HepG2 (cell line): Measurements from ENCODE around the gene FBXO7. TPM values are rescaled to one million over a fixed set of nuclear protein-coding genes. Genes with fewer than 3 reads are reported as not detected.

ENCODE experiments used
- ATAC-seq: fragments of 200-7000 bp; cut with Tn5 transposase; 3 replicates; pipeline ENCODE4 v1.9.1; 2020; ENCODE audit warnings: mild to moderate bottlenecking, moderate library complexity
- BruUV-seq: library from RNA; stranded (reverse); fragments of 400-500 nt; replicated peaks from 2 replicates; lab custom pipeline; 2021; lab: Mats Ljungman, UMichigan
- CTCF ChIA-PET: fragments of 300-600 bp; formaldehyde crosslinking; extraction: SDS; loops from one replicate; lab custom pipeline; 2021; ENCODE audit warnings: low total read pairs, inconsistent platforms, low intra/inter-chr PET ratio; lab: Yijun Ruan, JAX
- POLR2A ChIA-PET: fragments of 350-600 bp; sonication (Branson Sonifier 250); formaldehyde crosslinking; loops from one replicate; lab custom pipeline; 2020; ENCODE audit warnings: antibody characterized with exemption, inconsistent platforms; lab: Yijun Ruan, JAX
- DNase-seq: peaks from one replicate; pipeline ENCODE4 v3.0.0-alpha.2; 2015; ENCODE audit warnings: low spot score
- FAIRE-seq: peaks from 3 replicates; lab custom pipeline; 2011; peaks lifted over from hg19 to GRCh38; lab: Jason Lieb, UNC
- H2AFZ ChIP-seq: one replicate; pipeline ENCODE4 v1.6.1; 2011; ENCODE audit warnings: low read length, inconsistent platforms
- H3K27ac ChIP-seq: fragments of 300-600 bp; 3 replicates; pipeline ENCODE4 v1.8.0; 2011; ENCODE audit warnings: mixed run types, mild to moderate bottlenecking, mixed read lengths, low read length, inconsistent platforms; ENCODE audit not compliant: insufficient read depth; ENCODE audit errors: extremely low read length
- H3K27me3 ChIP-seq, 2 experiments: fragments of 200-600 bp in 1 of 2; 2 replicates in 1 of 2; 3 replicates in 1 of 2; pipeline versions ENCODE4 v1.6.0 to v1.8.0; 2011; ENCODE audit warnings: low read length in 2 of 2, mild to moderate bottlenecking in 2 of 2, moderate library complexity in 2 of 2, inconsistent platforms in 1 of 2; ENCODE audit not compliant: insufficient read depth in 2 of 2, control insufficient read depth in 1 of 2
- H3K36me3 ChIP-seq, 2 experiments: fragments of 200-600 bp in 1 of 2; replicated peaks in 1 of 2; 2 replicates in 1 of 2; 3 replicates in 1 of 2; pipeline versions ENCODE4 v1.5.1 to v1.8.0; 2011; ENCODE audit warnings: low read length in 2 of 2, inconsistent platforms in 1 of 2; ENCODE audit not compliant: insufficient read depth in 2 of 2, control insufficient read depth in 1 of 2
- H3K4me1 ChIP-seq: 2 replicates; pipeline ENCODE4 v1.5.1; 2012; ENCODE audit warnings: low read length, inconsistent platforms; ENCODE audit not compliant: insufficient read depth
- H3K4me2 ChIP-seq: 2 replicates; pipeline ENCODE4 v1.6.0; 2011; ENCODE audit warnings: low read depth, low read length, inconsistent platforms
- H3K4me3 ChIP-seq, 3 experiments: fragments of 200-600 bp in 1 of 3; sonication (generic), shearing (Covaris generic) in 1 of 3; replicated peaks in 1 of 3; 2 replicates each; pipeline ENCODE4 v1.5.1; 2011 to 2016; ENCODE audit warnings: low read length in 3 of 3, inconsistent platforms in 2 of 3, low read depth in 2 of 3, mild to moderate bottlenecking in 2 of 3, control low read depth in 1 of 3, mixed read lengths in 1 of 3; ENCODE audit not compliant: insufficient read depth in 1 of 3
- H3K79me2 ChIP-seq: one replicate; pipeline ENCODE4 v1.6.1; 2011; ENCODE audit warnings: low read length, inconsistent platforms; ENCODE audit not compliant: insufficient read depth
- H3K9ac ChIP-seq: 2 replicates; pipeline ENCODE4 v1.6.0; 2011; ENCODE audit warnings: mild to moderate bottlenecking, low read depth, low read length, inconsistent platforms; ENCODE audit not compliant: insufficient read depth
- H3K9me3 ChIP-seq: 2 replicates; pipeline ENCODE4 v1.5.1; 2012; ENCODE audit warnings: mild to moderate bottlenecking, low read length
- H4K20me1 ChIP-seq: 2 replicates; pipeline ENCODE4 v1.6.0; 2011; ENCODE audit warnings: inconsistent platforms, mild to moderate bottlenecking, low read length, moderate library complexity; ENCODE audit not compliant: insufficient read depth
- CBX1 ChIP-seq: IDR thresholded peaks from one replicate; pipeline ENCODE4 v1.6.1; 2016; ENCODE audit warnings: antibody characterized with exemption, low read depth
- EEA1 ChIP-seq: sonication (generic); formaldehyde crosslinking; IDR thresholded peaks from 2 replicates; pipeline ENCODE4 v1.5.1; 2020; ENCODE audit warnings: mild to moderate bottlenecking, missing genetic modification reagents, borderline replicate concordance
- ERF ChIP-seq: IDR thresholded peaks from 2 replicates; pipeline ENCODE4 v1.6.1; 2018; ENCODE audit warnings: missing biosample characterization, missing genetic modification reagents
- FOSL2 ChIP-seq: sonication (generic); formaldehyde crosslinking; IDR thresholded peaks from 2 replicates; pipeline ENCODE4 v1.4.0; 2020; ENCODE audit warnings: missing genetic modification reagents
- GABPB1 ChIP-seq: IDR thresholded peaks from 2 replicates; pipeline ENCODE4 v1.6.1; 2016; ENCODE audit warnings: mild to moderate bottlenecking, missing genetic modification reagents, moderate library complexity, missing compliant biosample characterization
- HNRNPH1 ChIP-seq: fragments of 200-400 bp; formaldehyde crosslinking; optimal IDR thresholded peaks from 2 replicates; pipeline ENCODE3; 2017; ENCODE audit warnings: mild to moderate bottlenecking, low read depth, low read length
- JARID2 ChIP-seq: sonication (generic); formaldehyde crosslinking; IDR thresholded peaks from 2 replicates; pipeline ENCODE4 v1.8.1; 2023; ENCODE audit warnings: missing genetic modification reagents, inconsistent platforms; ENCODE audit not compliant: insufficient replicate concordance
- KMT2A ChIP-seq: sonication (generic); formaldehyde crosslinking; IDR thresholded peaks from 2 replicates; pipeline ENCODE4 v1.4.0; 2020; ENCODE audit warnings: missing genetic modification reagents
- SALL2 ChIP-seq: sonication (generic); formaldehyde crosslinking; IDR thresholded peaks from 2 replicates; pipeline ENCODE4 v1.8.1; 2023; ENCODE audit warnings: mild to moderate bottlenecking, missing genetic modification reagents, inconsistent platforms
- SKI ChIP-seq: fragments of 450-650 bp; IDR thresholded peaks from one replicate; pipeline ENCODE4 v1.6.1; 2018; ENCODE audit warnings: mild to moderate bottlenecking; ENCODE audit not compliant: partially characterized antibody
- SRSF4 ChIP-seq: fragments of 200-400 bp; formaldehyde crosslinking; IDR thresholded peaks from one replicate; pipeline ENCODE4 v1.6.1; 2018; ENCODE audit warnings: mild to moderate bottlenecking, low read depth, low read length, moderate library complexity; ENCODE audit not compliant: poor library complexity, severe bottlenecking
- SRSF9 ChIP-seq: fragments of 200-400 bp; formaldehyde crosslinking; IDR thresholded peaks from 2 replicates; pipeline ENCODE4 v1.6.1; 2018; ENCODE audit warnings: borderline replicate concordance, mild to moderate bottlenecking, low read depth, low read length; ENCODE audit not compliant: insufficient read depth, poor library complexity, severe bottlenecking
- TMF1 ChIP-seq: sonication (generic); formaldehyde crosslinking; IDR thresholded peaks from 2 replicates; pipeline ENCODE4 v1.8.1; 2022; ENCODE audit warnings: low read depth, missing genetic modification reagents
- ZNF724P ChIP-seq: sonication (generic); formaldehyde crosslinking; IDR thresholded peaks from 2 replicates; pipeline ENCODE4 v1.8.0; 2022; ENCODE audit warnings: missing genetic modification reagents, borderline replicate concordance
- ZNF780A ChIP-seq: sonication (generic); formaldehyde crosslinking; IDR thresholded peaks from 2 replicates; pipeline ENCODE4 v1.8.0; 2022; ENCODE audit warnings: mild to moderate bottlenecking, missing genetic modification reagents, moderate library complexity
- WGBS: methylation state at CpG from one replicate; pipeline ENCODE4 v1.1.6; 2017; ENCODE audit warnings: low lambda C conversion rate; 5-methylcytosine and 5-hydroxymethylcytosine counted together
- in situ Hi-C: cut with HindIII; loops from 2 replicates; pipeline ENCODE4 v1.10.0; 2017; ENCODE audit warnings: low pct_unique_long_range_greater_than_20kb; ENCODE audit not compliant: extremely low pct_ligation_motif_present
- intact Hi-C: fragments of 100-400 bp; cut with micrococcal nuclease; formaldehyde crosslinking; loops from one replicate; pipeline ENCODE4 v1.10.0; 2022; ENCODE audit not compliant: unreplicated experiment
- polyA plus RNA-seq, 8 experiments: library from polyadenylated mRNA; depleted of rRNA in 3 of 8; stranded (reverse) in 7 of 8; unstranded in 1 of 8; fragments of >200 nt; fragmentation: Illumina TruSeq in 4 of 8; extraction: Trizol in 4 of 8; gene quantifications; 2 replicates each; pipeline versions ENCODE4 v1.2.1 to v1.2.3, GENCODE V29; 2011 to 2016; ENCODE audit warnings: low read depth in 4 of 8, missing spikeins in 1 of 8, mixed read lengths in 1 of 8; ENCODE audit not compliant: insufficient read depth in 1 of 8
- total RNA-seq, 5 experiments: library from RNA; depleted of rRNA; stranded (reverse); fragments of >200 nt; fragmentation: Illumina TruSeq; extraction: Trizol; gene quantifications; 2 replicates each; pipeline ENCODE4 v1.2.3, GENCODE V29; 2016; ENCODE audit warnings: low read depth in 1 of 5
- TF ChIP-seq, protein P1 (sequence below): sonication (generic); formaldehyde crosslinking; IDR thresholded peaks from 2 replicates; pipeline ENCODE4 v1.8.0; 2022; ENCODE audit warnings: missing genetic modification reagents, mild to moderate bottlenecking, moderate library complexity, borderline replicate concordance

The FBXO7 gene
- total and polyA plus RNA-seq, 2 of the 13 experiments (the other 11 are each of a cell fraction or from before 2014, with no cell fraction given), result 105 to 172 TPM

DNA sequence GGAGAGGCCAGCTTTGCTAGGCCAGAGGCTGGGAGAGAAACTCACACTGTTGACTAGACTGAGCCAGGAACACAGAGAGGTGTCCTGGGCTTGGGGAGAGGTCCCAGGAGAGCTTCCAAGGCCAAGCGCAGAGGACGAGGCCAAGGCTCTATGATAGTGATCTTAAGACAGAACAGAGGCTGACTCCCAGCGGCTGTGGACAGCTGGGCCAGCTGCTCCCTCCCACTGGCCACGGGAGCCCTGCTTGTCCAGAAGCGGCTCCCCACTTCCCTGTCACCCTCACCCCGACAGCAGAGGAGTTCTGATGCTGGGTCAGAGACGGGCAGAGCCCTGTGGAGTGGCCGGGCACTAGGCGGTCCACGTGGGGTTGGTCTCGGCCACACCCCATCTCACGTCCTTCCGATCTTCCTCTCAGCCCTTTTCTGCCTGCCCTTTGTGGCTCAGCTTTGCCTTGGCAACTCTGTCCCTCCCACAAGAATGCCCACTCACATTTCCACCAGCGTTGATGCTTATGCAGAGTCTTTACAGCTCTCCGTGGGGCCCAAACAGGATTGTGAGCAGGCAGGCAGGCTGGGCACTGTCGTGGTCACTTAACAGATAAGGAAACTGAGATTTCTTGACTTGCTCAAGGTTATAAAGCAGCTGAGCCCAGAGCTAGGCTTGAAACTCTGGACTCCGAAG is 68.2 kb downstream of the FBXO7 start:
- H3K4me3 ChIP-seq, result no peak overlapping the region
- H3K4me2 ChIP-seq, result no peak overlapping the region
- FAIRE-seq (no peak), DNase-seq (no peak), ATAC-seq (no peak)
- intact Hi-C loops, result no loop called here
- H3K27ac ChIP-seq, result no peak overlapping the region
- H2AFZ ChIP-seq, result no peak overlapping the region
- ChIA-PET POLR2A (interaction anchor here (0.8 to 2.2 kb wide), 3 partner anchors 9 to 1574 kb away, joined by 3 to 10 read pairs (median 10); partner anchors contain the start of genes MORC2 and TUG1), CTCF (no interaction called here)
- 92% methylated on average over 10 of the region's 17 CpGs for WGBS
- no peaks in the 10 kb centered on the region for H3K9me3 ChIP-seq
- in situ Hi-C loops, result loop anchor here (25.0 kb wide), 1 partner anchor 669 kb away; no protein-coding TSS in a partner anchor
- H3K27me3 ChIP-seq, result no peaks in the 10 kb centered on the region
- H3K9ac ChIP-seq, result no peak overlapping the region
- no peaks in the 10 kb centered on the region for H3K36me3 ChIP-seq
- no peaks in the 10 kb centered on the region for H3K79me2 ChIP-seq
- no peak for TF ChIP-seq FOSL2 (CRISPR knock-in tag)
- TF ChIP-seq TMF1 (CRISPR knock-in tag), result no peak
- no peak for TF ChIP-seq GABPB1
- TF ChIP-seq ZNF724P (CRISPR knock-in tag), result no peak
- BruUV-seq, result no TSS peak
- no peaks in the 10 kb centered on the region for H4K20me1 ChIP-seq
- H3K4me1 ChIP-seq, result peaks cover 43% of the 10 kb centered on the region

DNA sequence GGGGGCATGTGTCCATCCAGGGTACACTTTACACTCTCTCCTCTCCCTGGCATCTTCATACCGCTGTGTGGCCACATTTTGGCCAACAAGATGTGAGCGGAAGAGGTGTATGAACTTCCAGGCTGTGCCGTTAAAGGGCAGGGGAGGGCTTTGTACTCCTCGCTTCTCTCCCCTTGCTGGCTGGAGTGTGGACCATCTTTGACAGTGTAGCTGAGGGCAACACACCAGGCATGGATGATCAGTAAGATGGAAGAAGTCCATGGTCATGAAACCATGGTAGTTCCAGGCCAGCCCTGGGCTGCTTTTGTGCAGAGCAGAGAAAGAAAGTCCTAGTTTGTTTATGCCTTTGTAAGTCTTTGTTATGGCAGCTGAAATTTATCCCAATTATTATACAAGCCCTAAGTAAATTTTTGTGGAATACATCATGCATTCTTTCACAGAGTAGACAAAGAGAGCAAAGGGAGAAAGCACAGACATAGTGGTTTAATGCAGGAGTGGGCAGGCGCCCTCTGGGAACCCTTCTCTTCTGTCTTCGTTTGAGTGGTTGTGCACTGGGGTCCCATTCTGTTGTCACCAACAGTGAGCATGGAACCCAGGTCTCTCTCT is 70.4 kb downstream of the FBXO7 start:
- no TSS peak for BruUV-seq
- ATAC-seq, result no peak
- in situ Hi-C loops, result loop anchor here (25.0 kb wide), 1 partner anchor 667 kb away; no protein-coding TSS in a partner anchor
- TF ChIP-seq ZNF780A (CRISPR knock-in tag) (no peak), SRSF4 (no peak), SALL2 (CRISPR knock-in tag) (no peak), KMT2A (CRISPR knock-in tag) (no peak), EEA1 (CRISPR knock-in tag) (no peak), SRSF9 (no peak), SKI (no peak), CBX1 (no peak), JARID2 (CRISPR knock-in tag) (no peak), HNRNPH1 (no peak), ERF (CRISPR knock-in tag) (no peak)
- TF ChIP-seq, protein P1, sequence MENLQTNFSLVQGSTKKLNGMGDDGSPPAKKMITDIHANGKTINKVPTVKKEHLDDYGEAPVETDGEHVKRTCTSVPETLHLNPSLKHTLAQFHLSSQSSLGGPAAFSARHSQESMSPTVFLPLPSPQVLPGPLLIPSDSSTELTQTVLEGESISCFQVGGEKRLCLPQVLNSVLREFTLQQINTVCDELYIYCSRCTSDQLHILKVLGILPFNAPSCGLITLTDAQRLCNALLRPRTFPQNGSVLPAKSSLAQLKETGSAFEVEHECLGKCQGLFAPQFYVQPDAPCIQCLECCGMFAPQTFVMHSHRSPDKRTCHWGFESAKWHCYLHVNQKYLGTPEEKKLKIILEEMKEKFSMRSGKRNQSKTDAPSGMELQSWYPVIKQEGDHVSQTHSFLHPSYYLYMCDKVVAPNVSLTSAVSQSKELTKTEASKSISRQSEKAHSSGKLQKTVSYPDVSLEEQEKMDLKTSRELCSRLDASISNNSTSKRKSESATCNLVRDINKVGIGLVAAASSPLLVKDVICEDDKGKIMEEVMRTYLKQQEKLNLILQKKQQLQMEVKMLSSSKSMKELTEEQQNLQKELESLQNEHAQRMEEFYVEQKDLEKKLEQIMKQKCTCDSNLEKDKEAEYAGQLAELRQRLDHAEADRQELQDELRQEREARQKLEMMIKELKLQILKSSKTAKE (CRISPR knock-in tag), result no peak

More for the DNA sequence above, 70.4 kb downstream of the FBXO7 start:
- H3K4me2 ChIP-seq, result no peak overlapping the region
- H3K9ac ChIP-seq, result no peak overlapping the region
- WGBS, result 93% methylated on average over 6 of the region's 6 CpGs
- no peaks in the 10 kb centered on the region for H3K79me2 ChIP-seq
- ChIA-PET CTCF (no interaction called here), POLR2A (interaction anchor here (1.0 to 1.2 kb wide), 2 partner anchors 13 to 39 kb away, joined by 3 to 11 read pairs; no protein-coding TSS in a partner anchor)
- H3K9me3 ChIP-seq, result no peaks in the 10 kb centered on the region
- intact Hi-C loops, result no loop called here
- no peaks in the 10 kb centered on the region for H3K36me3 ChIP-seq
- no peaks in the 10 kb centered on the region for H3K27me3 ChIP-seq
- no peaks in the 10 kb centered on the region for H4K20me1 ChIP-seq
- H3K4me3 ChIP-seq, result no peak overlapping the region
- no peak overlapping the region for H3K27ac ChIP-seq
- peaks cover 25% of the 10 kb centered on the region for H3K4me1 ChIP-seq
- no peak overlapping the region for H2AFZ ChIP-seq
- DNase-seq (no peak), FAIRE-seq (no peak)
